Measurements from ENCODE around the gene AP3B1.

Gene AP3B1

DNA sequence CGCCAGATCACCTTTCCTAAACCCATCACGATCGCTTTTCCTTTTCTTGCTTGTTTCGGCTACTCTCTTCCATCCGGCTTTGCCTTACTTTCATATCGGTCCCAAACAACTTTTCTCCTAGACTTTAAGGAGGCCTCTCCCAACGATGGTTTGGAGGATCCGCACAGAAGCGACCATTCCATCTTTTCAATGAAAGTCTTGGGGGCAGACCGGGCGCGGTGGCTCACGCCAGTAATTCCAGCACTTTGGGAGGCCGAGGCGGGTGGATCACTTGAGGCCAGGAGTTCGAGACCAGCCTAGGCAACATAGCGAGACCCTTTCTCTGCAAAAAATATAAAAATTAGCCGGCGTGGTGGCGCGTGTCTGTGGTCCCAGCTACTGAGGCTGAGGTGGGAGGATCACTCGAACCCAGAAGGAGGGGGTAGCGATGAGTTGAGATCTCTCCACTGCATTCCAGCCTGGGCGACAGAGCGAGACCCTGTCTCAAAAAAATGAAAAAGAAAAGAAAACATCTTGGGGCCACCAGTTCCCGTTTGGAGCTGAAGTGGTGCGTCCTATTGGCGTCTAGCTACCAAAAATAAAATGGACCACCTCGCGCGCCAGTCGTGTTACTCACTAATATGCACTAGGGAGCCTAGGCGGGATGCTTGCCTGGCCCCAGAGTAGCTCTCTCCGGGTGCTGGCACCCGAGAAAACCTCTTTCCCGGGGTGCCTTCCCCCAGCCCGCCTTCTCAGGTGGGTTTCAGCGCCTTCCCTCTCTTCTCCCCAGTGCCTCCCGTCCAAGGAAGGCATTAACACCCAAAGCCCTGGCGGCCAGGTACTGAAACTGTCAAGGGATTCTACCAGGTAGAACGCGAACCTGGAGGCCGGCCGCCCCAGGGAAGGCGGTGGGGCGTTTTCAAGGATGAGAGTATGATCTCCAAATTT is 800 bp upstream of the AP3B1 start:
- H3K4me3 ChIP-seq (ENCODE audit: low read depth, low read length): peak overlapping the region; percentile 98
- DNase-seq (ENCODE audit: low read depth, low spot score): no peak
- ChIA-PET POLR2A (interaction anchor here (2.1 kb wide), 1 partner anchor 65 kb away, joined by 26 read pairs; the partner anchor contains the start of gene SCAMP1), CTCF (interaction anchor here (0.9 to 1.1 kb wide), 4 partner anchors 30 to 66 kb away, joined by 3 read pairs; partner anchors contain the start of gene SCAMP1)
- TF ChIP-seq, protein P1, sequence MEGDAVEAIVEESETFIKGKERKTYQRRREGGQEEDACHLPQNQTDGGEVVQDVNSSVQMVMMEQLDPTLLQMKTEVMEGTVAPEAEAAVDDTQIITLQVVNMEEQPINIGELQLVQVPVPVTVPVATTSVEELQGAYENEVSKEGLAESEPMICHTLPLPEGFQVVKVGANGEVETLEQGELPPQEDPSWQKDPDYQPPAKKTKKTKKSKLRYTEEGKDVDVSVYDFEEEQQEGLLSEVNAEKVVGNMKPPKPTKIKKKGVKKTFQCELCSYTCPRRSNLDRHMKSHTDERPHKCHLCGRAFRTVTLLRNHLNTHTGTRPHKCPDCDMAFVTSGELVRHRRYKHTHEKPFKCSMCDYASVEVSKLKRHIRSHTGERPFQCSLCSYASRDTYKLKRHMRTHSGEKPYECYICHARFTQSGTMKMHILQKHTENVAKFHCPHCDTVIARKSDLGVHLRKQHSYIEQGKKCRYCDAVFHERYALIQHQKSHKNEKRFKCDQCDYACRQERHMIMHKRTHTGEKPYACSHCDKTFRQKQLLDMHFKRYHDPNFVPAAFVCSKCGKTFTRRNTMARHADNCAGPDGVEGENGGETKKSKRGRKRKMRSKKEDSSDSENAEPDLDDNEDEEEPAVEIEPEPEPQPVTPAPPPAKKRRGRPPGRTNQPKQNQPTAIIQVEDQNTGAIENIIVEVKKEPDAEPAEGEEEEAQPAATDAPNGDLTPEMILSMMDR (IDR thresholded peaks at IDR 0.05; ENCODE audit: insufficient read depth, low read length, missing control alignments): peak; percentile 13

DNA sequence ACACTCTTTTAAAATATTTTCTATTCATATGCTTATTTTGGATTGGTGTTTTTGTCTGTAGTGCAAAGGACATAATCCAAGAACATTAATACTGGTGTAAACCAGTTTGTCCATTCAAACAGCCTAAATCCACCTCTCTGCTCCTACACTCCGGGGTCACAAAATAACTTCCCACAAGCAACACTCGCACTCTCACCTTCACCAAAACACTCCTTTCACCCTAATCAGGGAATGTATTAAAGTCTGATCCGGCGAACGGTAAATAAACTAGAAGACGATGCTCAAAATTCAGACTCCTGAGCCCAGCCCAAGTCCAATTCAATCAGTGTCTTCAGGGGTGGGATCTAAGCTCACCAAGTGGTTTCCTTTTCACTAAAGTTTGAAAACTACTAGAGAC is 649 bp downstream of the AP3B1 start:
- TF ChIP-seq, protein P1 (IDR thresholded peaks at IDR 0.05; ENCODE audit: insufficient read depth, low read length, missing control alignments): no peak
- peak overlapping the region; percentile 98 for H3K4me3 ChIP-seq (ENCODE audit: low read depth, low read length)
- ChIA-PET CTCF (interaction anchor here (0.9 to 1.0 kb wide), 2 partner anchors 66 to 67 kb away, joined by 3 read pairs; partner anchors contain the start of gene SCAMP1), POLR2A (interaction anchor here (2.1 kb wide), 1 partner anchor 66 kb away, joined by 26 read pairs; the partner anchor contains the start of gene SCAMP1)
- DNase-seq (ENCODE audit: low read depth, low spot score): no peak

DNA sequence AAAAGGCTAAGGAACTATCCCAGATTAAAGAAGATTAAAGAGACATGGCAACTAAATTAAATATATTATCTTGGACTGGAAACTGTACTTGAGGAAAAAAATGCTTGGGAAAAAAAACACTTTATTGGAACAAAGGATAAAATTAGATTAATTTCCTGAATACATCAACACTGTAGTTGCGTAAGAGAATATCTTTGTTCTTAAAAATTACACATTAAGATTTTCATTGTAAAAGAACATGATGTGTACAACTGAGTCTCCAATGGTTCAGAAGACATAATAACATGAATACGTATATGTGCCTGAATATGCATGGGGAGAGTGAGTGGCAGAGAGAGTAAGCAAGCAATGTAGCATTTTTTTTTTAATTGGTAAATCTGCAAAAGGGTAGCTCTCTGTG is 2.8 kb downstream of the AP3B1 start:
- ChIA-PET POLR2A (no interaction called here), CTCF (no interaction called here)
- no peak overlapping the region for H3K4me3 ChIP-seq (ENCODE audit: low read depth, low read length)
- no peak for DNase-seq (ENCODE audit: low read depth, low spot score)
- TF ChIP-seq, protein P1 (IDR thresholded peaks at IDR 0.05; ENCODE audit: insufficient read depth, low read length, missing control alignments): no peak

DNA sequence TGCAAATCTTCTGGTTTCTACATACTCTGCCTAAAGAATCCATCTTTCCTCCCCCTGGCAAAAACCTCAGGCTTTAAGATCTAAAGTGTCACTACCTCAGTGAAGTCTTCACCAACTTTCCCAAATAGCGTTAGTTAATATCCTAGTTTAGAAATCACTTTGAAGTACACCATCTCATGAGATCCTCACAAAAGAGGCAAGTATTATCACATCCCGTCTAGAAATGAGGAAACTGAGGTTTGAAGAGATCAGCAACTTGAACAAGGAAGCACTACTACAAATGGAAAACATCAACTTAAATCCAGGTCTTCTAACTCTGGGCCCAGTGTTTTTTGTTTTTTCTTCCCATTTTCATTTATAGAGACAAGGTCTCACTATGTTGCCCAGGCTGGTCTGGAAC is 4.6 kb downstream of the AP3B1 start:
- TF ChIP-seq, protein P1 (IDR thresholded peaks at IDR 0.05; ENCODE audit: insufficient read depth, low read length, missing control alignments): no peak
- no peak for DNase-seq (ENCODE audit: low read depth, low spot score)
- POLR2A ChIA-PET: no interaction called here
- CTCF ChIA-PET: interaction anchor here (1.0 to 1.2 kb wide), 2 partner anchors 10 to 71 kb away, joined by 3 to 4 read pairs; partner anchors contain the start of gene SCAMP1
- no peak overlapping the region for H3K4me3 ChIP-seq (ENCODE audit: low read depth, low read length)

DNA sequence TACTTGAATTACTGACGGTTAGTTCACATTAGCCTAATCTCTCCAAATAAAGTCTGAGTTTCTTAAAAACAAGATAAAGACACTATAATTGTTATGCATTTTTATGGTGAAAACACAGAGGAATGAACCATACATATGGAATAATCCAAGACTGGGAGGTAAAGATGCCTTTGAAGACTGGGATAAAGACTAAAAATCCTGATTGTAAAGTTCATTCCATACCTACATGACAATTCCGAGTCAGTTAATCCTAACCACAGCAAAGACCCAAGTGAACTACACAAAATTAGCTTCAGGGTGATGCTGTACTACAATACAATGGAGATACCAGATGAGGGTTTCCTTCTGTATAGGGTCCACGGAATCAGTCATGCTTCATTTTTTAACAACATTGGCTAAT is 6.3 kb downstream of the AP3B1 start:
- no peak overlapping the region for H3K4me3 ChIP-seq (ENCODE audit: low read depth, low read length)
- ChIA-PET CTCF (no interaction called here), POLR2A (no interaction called here)
- TF ChIP-seq, protein P1 (IDR thresholded peaks at IDR 0.05; ENCODE audit: insufficient read depth, low read length, missing control alignments): no peak
- DNase-seq (ENCODE audit: low read depth, low spot score): no peak

DNA sequence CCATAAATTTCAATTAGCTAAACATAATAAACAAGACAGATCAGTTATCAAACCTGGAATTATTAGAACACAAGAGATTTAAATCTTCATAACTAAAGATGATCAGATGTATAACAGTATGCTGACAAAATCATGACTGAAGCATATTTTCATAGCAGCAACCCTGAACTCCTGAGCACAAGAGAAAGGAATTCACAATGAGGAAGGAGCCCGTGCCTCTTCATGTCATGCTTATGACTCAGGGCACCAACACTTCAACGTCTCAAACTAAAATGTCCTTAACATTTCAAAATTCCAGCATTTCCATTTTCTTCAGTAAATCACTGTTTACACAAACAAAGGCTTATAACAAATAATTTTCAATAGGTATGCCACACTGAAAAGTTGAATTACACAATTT is 6.7 kb downstream of the AP3B1 start:
- POLR2A ChIA-PET: no interaction called here
- CTCF ChIA-PET: interaction anchor here (1.2 kb wide), 1 partner anchor 20 kb away, joined by 3 read pairs; no protein-coding TSS in a partner anchor
- no peak overlapping the region for H3K4me3 ChIP-seq (ENCODE audit: low read depth, low read length)
- DNase-seq (ENCODE audit: low read depth, low spot score): peak; percentile 52
- TF ChIP-seq, protein P1 (IDR thresholded peaks at IDR 0.05; ENCODE audit: insufficient read depth, low read length, missing control alignments): no peak
